ENCODE measurements around the gene LRIG1.

Gene LRIG1, protein sequence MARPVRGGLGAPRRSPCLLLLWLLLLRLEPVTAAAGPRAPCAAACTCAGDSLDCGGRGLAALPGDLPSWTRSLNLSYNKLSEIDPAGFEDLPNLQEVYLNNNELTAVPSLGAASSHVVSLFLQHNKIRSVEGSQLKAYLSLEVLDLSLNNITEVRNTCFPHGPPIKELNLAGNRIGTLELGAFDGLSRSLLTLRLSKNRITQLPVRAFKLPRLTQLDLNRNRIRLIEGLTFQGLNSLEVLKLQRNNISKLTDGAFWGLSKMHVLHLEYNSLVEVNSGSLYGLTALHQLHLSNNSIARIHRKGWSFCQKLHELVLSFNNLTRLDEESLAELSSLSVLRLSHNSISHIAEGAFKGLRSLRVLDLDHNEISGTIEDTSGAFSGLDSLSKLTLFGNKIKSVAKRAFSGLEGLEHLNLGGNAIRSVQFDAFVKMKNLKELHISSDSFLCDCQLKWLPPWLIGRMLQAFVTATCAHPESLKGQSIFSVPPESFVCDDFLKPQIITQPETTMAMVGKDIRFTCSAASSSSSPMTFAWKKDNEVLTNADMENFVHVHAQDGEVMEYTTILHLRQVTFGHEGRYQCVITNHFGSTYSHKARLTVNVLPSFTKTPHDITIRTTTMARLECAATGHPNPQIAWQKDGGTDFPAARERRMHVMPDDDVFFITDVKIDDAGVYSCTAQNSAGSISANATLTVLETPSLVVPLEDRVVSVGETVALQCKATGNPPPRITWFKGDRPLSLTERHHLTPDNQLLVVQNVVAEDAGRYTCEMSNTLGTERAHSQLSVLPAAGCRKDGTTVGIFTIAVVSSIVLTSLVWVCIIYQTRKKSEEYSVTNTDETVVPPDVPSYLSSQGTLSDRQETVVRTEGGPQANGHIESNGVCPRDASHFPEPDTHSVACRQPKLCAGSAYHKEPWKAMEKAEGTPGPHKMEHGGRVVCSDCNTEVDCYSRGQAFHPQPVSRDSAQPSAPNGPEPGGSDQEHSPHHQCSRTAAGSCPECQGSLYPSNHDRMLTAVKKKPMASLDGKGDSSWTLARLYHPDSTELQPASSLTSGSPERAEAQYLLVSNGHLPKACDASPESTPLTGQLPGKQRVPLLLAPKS

DNA sequence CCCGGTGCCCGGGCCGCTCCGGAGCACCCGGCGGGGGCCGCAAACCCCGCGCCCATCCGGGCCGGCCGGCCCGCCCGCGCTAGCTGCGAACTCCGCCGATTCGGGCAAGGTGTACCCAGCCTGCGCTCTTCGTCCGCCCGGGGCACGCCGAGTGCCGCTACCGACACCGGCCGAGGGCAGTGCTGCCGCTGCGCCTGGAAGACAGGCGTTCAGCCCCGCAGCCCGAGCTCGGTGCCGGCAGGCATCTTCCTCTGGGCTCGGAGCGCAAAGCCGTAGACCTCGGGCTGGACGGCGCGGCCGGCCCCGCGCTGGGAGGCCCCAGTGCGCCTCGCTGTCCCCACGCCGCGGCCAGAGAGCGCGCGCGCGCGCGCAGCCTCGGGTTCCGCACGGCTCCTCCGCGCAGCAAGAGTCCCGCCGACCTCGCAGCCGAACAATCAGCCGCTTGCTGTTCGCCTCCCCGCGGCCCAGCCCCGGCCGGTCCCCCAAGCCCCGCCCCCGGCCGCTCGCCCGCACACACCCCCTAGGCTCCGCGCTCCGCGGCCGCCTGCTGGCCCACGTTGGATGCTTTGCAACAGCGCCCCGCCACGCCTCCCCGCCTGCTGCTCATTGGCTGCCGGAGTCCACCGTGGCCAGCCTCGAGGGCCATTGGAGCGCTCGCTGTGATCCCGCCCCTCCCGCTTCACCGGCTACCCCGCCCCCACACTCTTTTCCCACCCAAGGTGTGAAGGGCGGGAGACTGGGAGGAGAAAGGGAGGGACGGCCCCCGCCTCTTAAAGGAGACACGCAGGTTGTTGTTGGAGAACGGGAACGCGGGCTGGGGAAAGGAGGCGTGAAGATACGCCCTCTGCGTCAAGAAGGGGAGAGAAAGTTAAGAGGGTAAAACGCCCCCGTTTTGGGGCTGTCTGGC is at the start of gene LRIG1:
Gene LRIG1 (minus strand): TSS at position 447 of the 907 bp plus-strand sequence. CDS start 615 bp downstream, outside the sequence.
- peak; percentile 97 to 99 (median 98) for DNase-seq

DNA sequence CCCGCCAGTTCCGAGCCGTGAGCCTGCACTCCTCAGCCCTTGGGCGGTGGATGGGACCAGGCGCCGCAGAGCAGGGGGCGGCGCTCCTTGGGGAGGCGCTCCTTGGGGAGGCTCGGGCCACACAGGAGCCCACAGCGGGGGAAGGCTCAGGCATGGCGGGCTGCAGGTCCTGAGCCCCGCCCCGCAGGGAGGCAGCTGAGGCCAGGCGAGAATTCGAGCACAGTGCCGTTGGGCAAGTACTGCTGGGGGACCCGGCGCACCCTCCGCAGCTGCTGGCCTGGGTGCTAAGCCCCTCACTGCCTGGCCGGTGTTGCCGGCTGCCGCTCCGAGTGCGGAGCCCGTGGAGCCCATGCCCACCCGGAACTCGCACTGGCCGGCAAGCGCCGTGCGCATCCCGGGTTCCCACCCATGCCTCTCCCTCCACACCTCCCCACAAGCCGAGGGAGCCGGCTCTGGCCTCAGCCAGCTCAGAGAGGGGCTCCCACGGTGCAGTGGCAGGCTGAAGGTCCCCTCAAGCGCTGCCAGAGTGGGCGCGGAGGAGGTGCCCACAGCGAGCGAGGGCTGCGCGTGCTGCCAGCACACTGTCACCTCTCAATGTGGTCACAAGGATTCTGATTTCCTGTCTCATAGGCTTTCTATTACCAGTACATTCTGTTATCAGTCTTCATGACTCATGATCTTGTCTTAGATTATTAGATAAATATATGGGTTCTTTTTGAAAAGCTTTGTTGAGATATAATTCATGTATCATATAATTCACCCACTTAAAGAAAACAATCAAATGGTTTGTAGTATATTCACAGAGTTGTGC is 44.0 kb upstream of the LRIG1 start:
- DNase-seq = no peak

DNA sequence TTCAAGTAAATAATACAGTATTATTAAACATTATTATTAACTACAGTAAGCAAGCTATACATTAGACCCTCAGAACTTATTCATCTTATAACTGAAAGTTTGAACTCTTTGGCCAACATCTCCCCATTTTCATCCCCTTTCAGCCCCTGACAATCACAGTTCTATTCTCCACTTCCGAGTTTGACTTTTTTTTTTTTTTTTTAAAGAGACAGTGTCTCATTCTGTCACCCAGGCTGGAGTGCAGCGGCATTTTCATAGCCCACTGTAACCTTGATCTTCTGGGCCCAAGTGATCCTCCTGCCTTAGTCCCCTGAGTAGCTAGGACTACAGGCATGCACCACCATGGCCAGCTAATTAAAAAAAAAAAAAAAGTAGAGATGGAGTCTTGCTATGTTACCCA is 41.3 kb upstream of the LRIG1 start:
- DNase-seq = no peak

DNA sequence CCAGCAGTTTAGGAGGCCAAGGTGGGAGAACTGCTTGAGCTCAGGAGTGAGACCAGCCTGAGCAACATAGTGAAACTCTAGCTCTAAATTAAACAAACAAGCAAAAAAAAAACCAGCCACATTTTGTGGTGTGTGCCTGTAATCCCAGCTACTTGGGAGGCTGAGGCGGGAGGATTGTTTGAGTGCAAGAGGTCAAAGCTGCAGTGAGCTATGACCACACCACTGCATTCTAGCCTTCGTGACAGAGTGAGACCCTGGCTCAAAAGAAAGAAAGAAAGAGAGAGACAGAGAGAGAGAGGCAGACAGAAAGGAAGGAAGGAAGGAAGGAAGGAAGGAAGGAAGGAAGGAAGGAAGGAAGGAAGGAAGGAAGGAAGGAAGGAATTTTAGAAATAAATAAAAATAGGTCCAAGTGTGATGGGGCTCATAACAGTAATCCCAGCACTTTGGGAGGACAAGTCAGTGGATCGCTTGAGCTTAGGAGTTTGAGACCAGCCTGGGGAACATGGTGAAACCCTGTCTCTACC is 38.7 kb upstream of the LRIG1 start:
- no peak for DNase-seq

DNA sequence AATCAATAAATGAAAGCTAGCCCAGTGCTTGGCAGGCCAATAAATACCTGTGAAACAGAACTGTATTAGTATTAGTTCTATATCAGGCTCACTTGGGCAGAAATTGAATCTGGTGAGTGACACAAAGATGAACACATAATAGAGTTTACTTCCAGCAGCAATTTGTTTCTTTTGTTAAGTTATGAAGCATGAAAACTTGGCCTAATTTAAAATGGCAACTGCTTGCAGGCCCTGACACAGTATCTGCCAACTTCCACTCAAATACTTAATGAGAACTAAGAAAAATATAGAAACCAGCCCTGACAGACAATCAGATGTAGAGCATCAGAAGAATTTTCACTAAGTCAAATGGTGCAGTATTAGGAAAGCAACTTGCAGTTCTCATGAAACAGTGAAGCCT is 37.6 kb upstream of the LRIG1 start:
- no peak for DNase-seq

DNA sequence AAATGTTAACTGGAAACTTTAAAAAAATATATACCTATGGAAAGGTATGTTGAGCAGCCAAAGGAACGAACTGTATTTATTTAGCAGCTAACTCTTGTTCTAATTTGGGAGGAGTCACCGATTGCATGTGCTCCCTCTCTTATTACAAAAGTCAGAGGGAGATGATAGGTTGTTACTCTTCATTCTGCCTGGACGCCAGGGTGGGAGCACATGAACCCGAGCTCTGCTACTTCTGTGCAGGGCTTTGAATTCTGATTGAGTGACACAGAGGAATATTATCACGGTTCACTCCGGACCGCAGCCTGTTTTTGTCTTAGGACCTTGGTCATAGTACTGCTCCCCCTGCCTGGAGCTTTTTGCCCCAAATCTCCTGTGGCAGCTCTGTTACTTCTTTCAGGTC is 36.9 kb upstream of the LRIG1 start:
- no peak for DNase-seq

DNA sequence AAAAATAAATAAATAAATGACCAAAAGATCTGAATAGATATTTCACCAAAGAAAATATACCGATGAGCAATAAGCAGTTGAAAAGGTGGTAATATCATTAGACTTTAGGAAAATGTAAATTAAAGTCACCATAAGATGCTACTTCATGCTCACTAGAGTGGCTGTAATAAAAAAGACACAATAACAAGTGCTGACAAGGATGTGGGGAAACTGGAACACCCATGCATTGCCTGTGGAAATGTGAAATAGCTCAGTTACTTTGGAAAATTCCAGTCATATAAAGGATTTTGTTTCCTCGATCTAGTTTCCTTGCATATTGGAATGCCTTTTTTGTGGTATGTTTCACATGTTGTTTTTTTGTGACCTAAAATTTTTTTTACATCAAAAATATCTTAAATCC is 36.0 kb upstream of the LRIG1 start:
- DNase-seq = no peak

DNA sequence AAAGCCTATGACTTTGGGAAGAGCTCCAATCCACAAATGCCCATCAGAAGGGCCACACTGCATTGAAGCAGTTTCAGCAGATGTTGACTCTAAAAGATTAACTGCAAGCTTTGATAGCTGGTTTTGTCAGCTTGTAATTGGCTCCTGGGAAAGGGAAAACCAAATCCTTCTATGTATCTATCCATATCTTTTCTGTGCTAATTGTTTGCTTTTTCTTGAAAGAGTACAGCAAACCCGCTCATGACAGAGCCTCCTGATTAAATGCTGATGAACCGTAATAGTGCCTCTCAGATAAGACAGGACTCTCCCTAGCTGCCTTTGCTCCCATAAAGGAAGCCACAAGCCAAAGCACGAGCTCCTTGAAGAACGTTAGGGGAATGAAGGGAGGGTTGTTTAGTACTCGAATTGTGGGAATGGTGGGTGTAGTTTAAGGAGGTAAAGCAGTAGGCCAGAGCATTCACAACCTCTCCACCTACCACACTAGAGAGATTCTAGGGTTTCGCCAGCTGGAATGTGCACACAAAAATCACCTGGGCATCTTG is 33.6 kb upstream of the LRIG1 start:
- DNase-seq = no peak

DNA sequence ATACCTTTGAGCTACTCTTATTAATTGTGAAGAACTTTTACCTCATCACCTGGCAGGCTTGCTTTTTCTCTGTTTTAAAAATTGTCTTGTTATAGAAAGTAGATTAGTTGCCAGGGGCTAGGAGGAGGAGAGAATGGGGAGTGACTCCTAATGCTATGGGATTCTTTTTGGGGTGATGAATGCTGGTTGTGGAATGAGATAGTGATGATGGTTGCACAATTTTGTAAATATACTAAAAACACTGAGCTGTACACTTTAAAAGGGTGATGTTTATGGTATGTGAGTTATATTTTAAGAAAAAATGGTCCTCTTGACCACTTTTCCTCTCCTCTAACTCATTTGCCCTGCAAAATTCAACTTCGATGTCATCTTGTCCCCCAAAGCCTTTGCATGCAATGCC is 31.8 kb upstream of the LRIG1 start:
- DNase-seq = no peak

DNA sequence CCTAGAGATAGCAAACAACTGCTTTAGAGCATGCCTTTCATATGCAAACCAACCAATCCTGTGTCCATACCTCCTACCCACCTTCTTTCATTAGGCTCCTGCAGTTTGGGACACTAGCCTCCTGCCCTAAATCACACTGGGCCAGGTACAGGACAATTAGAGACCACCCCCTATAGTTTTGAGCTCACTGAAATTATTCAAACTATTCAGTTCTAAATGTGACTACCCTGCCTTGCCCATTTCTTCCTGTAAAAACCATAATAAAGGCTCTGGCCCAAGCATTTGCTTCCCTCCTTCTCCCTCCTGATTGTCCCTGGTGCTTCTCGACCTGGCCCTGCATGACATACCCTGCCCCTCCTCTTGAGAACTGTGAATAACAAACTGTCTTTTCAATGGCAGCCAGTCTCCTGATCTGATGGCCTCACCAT is 31.4 kb upstream of the LRIG1 start:
- no peak for DNase-seq

DNA sequence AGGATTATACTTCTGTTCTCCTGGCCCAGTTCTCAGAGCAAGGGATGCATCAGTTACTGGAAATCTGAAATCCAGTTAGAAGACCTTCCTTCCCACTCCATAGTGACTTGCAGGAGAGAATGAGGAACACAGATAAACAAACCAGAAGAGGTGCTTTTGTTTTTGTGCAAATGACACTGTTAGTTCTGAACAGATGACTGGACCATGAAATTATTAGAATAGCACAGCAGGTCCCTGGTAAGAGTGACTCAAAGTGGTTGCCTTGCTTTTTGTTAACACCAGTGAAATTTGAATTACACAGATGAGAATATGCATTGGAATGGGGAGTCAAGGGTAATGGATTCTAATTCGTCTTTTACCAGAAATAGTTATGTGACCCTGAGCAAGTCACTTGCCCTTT is 30.4 kb upstream of the LRIG1 start:
- DNase-seq = no peak

DNA sequence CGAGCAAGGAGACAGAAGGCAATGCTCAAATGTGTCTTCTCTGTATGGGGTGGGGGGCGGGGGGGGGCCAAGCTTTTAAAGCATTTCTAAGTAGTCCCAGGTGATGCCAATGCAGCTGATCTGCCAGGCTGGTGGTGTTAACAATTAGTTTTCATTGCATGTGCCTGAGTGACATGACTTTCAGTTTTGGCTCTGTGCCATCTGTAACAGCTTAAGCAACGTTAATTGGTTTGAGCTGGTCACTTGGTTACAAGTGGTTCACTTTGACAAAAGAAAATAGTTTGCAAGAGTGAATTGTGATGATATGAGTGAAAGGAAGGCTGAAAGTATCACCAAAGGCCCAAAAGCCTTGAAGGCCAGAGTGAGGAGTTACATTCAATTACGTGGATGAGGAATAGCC is 26.4 kb upstream of the LRIG1 start:
- DNase-seq = no peak

DNA sequence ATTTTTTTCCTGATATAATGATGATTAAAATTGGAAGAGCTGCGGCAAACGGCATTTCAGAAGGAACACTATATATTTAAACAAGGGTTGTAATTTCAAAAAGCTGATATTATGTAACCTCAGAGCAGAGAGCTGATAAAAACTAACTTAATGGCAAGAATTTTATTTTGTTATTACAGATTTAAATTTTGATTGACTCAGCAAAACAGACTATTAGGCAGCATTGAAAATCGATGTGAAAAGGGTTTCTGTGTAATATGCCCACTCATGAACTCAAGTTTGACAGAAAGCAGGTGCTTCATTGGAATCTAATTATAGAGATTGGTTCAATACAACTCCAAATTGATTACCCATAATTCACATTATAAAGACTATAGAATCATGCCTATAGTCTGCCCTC is 24.9 kb upstream of the LRIG1 start:
- DNase-seq = no peak

DNA sequence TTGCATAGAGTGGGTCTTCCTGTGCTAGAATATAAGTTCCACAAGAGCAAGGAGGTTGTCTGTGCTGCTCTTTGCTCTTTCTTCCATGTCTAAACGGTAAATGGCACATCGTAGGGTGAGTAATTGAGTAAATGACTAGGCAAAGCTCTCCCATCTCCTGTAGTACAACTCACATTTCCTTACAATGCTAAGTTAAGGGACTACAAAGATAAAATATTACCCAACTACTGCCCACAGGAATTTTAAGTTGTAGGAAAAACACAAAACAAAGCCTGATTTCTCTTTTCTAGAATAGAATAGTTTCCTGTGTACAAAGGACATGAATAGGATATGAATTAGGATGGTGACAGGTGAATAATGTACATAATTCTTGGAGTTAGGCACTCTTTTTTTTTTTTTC is 19.9 kb upstream of the LRIG1 start:
- DNase-seq = no peak

DNA sequence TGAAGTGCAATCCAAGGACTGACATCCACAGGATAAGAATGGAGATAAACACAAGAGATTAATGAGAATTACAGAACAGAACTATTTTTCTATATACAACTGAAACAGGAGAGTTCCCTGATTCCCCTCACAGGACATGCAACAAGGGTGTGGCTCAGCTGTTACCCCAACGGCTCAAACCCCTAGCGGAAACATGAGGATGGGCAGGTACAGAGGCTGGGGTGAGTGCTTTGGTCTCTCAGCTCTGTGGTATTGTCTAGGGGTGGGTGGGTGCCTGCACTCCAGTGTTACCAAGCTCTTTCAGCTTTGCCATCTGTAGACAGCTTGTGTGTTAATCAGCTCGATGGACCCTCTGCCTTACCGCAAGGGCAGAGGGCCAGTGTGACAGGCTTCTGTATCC is 17.8 kb upstream of the LRIG1 start:
- DNase-seq = no peak

DNA sequence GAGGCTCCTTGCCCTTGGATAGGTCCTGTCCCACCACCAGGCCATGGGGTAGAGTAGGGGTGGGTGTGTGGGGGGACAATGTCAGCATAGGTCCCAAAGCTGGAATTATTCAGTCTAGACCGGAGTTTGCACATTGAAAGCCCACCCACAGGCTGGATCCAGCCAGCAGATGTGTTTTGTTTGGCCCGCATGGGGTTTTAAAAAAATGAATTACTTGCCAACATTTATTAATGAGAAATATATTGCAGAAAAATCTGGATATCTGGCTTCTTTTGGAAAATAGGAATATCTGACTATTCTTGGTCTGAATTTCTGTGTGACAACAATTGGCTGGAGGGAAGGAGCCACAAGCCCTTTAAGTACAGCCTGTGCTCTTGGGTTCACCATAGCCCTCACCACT is 17.3 kb upstream of the LRIG1 start:
- DNase-seq = no peak

DNA sequence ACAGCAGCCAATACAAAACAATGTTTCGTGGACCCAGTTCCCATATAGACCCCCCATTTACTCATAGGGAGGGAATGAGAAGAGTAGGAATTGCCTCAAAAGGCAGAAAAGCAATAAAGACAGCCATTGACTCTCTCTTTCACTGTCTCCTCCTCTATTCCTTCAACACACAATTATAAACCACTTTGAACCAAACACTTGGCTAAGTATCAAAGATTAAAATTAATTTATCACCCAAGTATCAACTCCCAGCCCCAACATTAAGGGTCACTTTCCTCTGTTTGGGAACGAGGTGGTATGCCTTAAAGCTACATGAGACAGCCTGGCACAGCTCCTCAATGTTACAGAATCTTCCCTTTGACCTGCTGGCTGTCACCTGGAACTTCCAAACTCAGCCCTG is 16.4 kb upstream of the LRIG1 start:
- no peak for DNase-seq

DNA sequence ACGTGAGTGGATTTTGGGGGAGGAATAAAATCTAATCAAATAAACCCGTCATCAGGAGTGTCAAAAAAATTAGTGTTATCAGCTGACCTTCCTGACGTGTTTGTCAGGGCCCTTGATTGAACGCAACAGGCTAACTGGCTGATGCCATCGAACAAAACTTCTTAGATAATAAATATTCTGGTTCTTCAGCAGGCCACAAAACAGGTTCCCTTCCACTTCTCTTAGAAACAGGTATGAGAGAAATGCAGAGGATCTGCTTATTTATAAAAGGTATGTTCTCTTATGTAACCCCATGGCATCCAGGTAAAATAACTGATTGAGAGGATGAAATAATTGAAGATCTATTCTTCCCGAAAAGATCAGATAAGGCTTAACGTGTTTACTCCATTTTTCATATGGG is 7.6 kb upstream of the LRIG1 start:
- no peak for DNase-seq

DNA sequence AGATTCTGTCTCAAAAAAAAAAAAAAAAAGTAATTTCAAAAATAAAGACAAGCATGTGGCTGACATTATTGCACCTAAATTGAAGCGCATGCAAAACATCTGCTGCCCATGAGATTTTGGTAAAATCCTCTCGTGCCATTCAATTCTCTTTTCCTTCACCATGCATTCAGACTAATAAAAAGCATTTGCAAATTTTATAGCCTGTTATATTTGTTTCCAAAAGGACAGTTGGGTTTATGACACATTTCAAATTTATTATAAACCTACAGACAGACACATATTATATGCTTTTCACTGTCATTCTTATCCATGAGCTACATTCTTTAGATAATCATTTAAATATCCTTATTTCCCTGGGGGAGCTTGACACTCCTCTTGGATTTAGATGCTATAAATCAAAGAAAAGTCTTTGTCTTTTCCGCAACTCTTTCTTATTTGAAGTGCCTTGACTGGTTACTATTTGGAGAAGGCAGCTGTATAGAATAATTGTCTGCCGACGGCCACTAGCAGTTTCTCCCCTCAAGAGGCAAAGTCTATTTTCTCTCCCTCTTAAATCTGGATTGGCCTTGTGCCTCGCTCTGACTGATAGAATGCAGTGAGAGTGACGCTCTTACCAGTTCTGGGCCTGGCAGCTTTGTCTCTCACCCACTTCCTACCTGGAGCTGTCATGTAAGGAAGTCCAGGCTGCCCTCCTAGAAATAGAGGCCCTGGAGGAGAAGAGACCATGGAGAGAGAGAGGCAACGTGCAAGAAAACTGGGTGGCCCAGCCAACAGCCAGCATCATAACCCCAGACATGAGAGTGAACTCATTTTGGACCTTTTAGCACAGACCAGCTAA is 6.8 kb upstream of the LRIG1 start:
- DNase-seq = no peak

DNA sequence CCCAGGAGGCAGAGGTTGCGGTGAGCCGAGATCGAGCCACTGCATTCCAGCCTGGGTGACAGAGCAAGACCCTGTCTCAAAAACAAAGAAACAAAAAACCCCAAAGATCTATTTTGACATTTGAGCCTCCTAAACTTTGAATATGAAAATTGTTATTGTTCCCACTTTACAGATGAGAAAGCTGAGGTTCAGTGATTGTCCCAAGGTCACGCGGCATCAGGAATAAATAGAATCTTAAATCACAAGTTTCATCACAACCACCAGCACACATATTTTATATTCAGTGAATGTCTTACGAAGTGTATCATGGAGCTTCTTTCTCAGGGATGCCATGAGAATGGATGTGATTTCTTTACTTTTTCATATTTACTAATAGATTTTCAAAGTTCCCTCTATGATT is 5.3 kb upstream of the LRIG1 start:
- no peak for DNase-seq
